ENCODE measurements around the gene ZNF341.

ZNF341 gene

DNA sequence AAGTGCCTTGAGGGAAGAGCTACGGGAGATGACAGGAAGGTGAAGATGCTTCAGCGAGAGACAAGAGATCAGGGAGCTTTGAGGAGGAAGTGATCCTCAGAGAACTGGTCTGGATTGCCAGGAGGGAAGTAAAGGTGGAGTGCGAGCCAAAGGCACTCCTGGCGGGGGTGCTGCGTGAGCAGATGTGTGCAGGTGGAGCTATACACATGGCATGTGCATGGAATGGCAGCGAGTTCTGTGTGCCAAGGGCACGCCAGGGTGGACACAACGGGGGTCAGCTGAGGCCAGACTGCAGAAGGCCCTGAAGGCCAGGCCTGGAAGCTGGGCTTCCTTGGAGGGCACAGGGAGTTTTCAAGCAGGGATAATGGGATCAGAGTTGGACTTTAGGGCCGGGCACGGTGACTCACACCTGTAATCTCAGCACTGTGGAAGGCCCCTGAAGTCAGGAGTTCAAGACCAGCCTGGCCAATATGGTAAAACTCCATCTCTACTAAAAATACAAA is 17.9 kb upstream of the ZNF341 start:
- peaks cover 12 to 20% of the 10 kb centered on the region in 2 donors for H3K36me3 ChIP-seq (ENCODE audit: control insufficient read depth in 2 of 2, insufficient read depth in 2 of 2, low read length in 2 of 2)
- H3K4me3 ChIP-seq (ENCODE audit: low read length in 2 of 2) = no peak overlapping the region
- H3K4me1 ChIP-seq (ENCODE audit: control insufficient read depth in 2 of 2, insufficient read depth in 2 of 2, low read length in 2 of 2) = no peaks in the 10 kb centered on the region
- H3K27me3 ChIP-seq (ENCODE audit: control insufficient read depth in 2 of 2, insufficient read depth in 2 of 2, low read length in 2 of 2) = no peaks in the 10 kb centered on the region
- no peak overlapping the region for H3K9ac ChIP-seq (ENCODE audit: low read depth in 1 of 2, low read length in 2 of 2)
- H3K27ac ChIP-seq (ENCODE audit: low read depth in 2 of 2, low read length in 2 of 2) = no peak overlapping the region
- no peaks in the 10 kb centered on the region for H3K9me3 ChIP-seq (ENCODE audit: control insufficient read depth in 2 of 2, low read length in 2 of 2)

DNA sequence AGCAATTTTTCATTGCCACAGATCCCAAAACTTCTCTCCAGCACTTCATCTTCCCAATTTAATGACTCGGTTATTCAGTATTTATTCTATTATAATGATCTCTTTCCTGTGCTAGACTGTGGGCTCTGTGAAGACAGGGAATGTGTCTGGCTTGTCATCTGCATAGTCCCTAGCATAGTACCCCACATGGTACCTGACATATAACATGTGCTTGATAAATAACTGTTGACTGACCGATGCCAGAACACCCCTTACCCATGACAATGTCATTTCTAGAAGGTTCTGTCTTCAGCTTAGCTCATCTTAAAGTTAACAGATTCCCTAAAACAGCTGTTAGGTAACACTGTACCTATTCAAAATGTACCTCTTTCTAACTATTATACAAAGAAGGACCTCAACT is 15.3 kb upstream of the ZNF341 start:
- no peaks in the 10 kb centered on the region for H3K27me3 ChIP-seq (ENCODE audit: control insufficient read depth in 2 of 2, insufficient read depth in 2 of 2, low read length in 2 of 2)
- peaks cover 11% of the 10 kb centered on the region in 2 donors for H3K4me1 ChIP-seq (ENCODE audit: control insufficient read depth in 2 of 2, insufficient read depth in 2 of 2, low read length in 2 of 2)
- no peaks in the 10 kb centered on the region for H3K9me3 ChIP-seq (ENCODE audit: control insufficient read depth in 2 of 2, low read length in 2 of 2)
- H3K36me3 ChIP-seq (ENCODE audit: control insufficient read depth in 2 of 2, insufficient read depth in 2 of 2, low read length in 2 of 2) = peaks cover 12 to 18% of the 10 kb centered on the region in 2 donors
- no peak overlapping the region for H3K27ac ChIP-seq (ENCODE audit: low read depth in 2 of 2, low read length in 2 of 2)
- no peak overlapping the region for H3K4me3 ChIP-seq (ENCODE audit: low read length in 2 of 2)
- no peak overlapping the region for H3K9ac ChIP-seq (ENCODE audit: low read depth in 1 of 2, low read length in 2 of 2)

DNA sequence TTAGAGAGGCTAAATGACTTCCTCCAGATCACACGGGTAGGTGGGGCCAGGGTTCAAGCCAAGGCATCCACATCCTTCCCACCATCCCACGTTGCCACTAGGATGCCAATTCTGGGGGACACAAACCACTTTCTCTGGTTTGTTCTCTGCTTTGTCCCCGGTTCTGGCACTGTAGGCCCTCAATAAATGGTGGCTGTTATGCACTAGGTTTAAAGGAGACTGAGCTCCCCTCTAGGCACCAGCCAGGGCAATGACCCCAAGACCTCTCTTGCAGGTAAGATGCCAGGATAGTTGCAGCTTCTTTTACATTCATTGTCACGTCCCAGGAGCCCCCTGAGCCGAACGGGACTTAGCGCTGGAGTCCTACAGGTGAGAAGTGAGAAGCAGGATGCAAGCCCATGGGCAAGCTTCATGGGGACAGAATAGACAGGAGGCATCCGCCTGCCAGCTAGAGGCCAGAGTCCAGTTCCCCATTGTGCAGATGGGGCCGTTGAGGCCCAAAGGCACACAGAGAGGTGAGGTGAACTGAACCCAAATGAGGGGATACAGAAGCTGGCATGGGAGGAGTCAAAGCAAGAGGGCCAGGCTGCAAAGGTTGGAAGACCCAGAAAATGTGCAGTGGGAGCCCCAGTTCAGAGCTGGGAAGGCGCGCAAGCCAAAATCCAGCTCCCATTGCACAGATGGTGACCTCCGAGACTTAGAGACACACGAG is 12.4 kb upstream of the ZNF341 start:
- Histone ChIP-seq H3K36me3 (ENCODE audit: control insufficient read depth in 2 of 2, insufficient read depth in 2 of 2, low read length in 2 of 2) (no peaks in the 10 kb centered on the region), H3K27me3 (ENCODE audit: control insufficient read depth in 2 of 2, insufficient read depth in 2 of 2, low read length in 2 of 2) (no peaks in the 10 kb centered on the region), H3K27ac (ENCODE audit: low read depth in 2 of 2, low read length in 2 of 2) (peak overlapping the region; percentile 63 to 85), H3K4me3 (ENCODE audit: low read length in 2 of 2) (peak overlapping the region; percentile 91 to 97), H3K4me1 (ENCODE audit: control insufficient read depth in 2 of 2, insufficient read depth in 2 of 2, low read length in 2 of 2) (peaks cover 11% of the 10 kb centered on the region in 2 donors), H3K9me3 (ENCODE audit: control insufficient read depth in 2 of 2, low read length in 2 of 2) (no peaks in the 10 kb centered on the region), H3K9ac (ENCODE audit: low read depth in 1 of 2, low read length in 2 of 2) (peak overlapping the region; percentile 84 to 92)

DNA sequence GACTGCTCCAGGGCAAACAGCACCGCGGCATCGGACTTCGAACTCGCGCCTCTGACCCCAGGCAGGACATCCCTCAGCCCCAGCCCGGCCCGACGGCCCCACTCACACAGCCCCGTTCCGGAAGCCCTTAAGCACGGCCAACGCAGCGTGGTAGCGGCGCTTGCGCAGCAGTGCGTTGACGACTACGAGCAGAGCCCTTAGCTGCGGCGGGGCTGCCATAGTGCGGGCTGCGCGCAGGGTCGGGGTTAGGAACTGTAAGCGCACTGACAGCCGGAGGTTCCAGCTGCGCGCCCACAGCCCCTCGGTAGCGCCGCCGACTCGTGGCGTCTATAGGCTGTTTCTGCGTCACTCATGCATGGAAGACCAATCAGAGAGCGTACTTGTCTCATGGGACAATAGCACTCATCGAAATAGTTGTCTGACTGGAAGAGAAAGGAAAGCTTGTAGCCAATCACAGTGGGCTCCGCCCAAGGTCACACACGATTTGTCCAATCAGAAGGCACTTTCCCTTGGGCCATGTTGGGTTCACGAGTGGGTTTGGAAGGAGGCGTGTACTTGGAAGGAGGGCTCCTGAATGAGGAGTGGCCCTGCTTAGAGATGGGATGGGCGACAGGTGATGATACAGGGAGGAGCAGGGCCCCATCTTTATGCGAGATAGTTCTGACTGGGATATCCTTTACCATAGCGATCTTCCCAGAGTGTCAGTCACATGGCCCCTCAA is 11.6 kb upstream of the ZNF341 start, which contains the start of gene PXMP4:
TSS of gene PXMP4 (minus strand) at position 322 of the 721 bp plus-strand sequence. CDS start at position 219, 103 bp downstream.
- peak within 1 kb of the TSS; percentile 91 to 97 for H3K4me3 ChIP-seq (ENCODE audit: low read length in 2 of 2)
- H3K36me3 ChIP-seq (ENCODE audit: control insufficient read depth in 2 of 2, insufficient read depth in 2 of 2, low read length in 2 of 2) = no peaks in the 10 kb centered on the region
- H3K9ac ChIP-seq (ENCODE audit: low read depth in 1 of 2, low read length in 2 of 2) = peak within 1 kb of the TSS; percentile 84 to 92
- H3K4me1 ChIP-seq (ENCODE audit: control insufficient read depth in 2 of 2, insufficient read depth in 2 of 2, low read length in 2 of 2) = peaks cover 11% of the 10 kb centered on the region in 2 donors
- no peaks in the 10 kb centered on the region for H3K9me3 ChIP-seq (ENCODE audit: control insufficient read depth in 2 of 2, low read length in 2 of 2)
- H3K27ac ChIP-seq (ENCODE audit: low read depth in 2 of 2, low read length in 2 of 2) = peak within 1 kb of the TSS; percentile 63 to 85
- no peaks in the 10 kb centered on the region for H3K27me3 ChIP-seq (ENCODE audit: control insufficient read depth in 2 of 2, insufficient read depth in 2 of 2, low read length in 2 of 2)

DNA sequence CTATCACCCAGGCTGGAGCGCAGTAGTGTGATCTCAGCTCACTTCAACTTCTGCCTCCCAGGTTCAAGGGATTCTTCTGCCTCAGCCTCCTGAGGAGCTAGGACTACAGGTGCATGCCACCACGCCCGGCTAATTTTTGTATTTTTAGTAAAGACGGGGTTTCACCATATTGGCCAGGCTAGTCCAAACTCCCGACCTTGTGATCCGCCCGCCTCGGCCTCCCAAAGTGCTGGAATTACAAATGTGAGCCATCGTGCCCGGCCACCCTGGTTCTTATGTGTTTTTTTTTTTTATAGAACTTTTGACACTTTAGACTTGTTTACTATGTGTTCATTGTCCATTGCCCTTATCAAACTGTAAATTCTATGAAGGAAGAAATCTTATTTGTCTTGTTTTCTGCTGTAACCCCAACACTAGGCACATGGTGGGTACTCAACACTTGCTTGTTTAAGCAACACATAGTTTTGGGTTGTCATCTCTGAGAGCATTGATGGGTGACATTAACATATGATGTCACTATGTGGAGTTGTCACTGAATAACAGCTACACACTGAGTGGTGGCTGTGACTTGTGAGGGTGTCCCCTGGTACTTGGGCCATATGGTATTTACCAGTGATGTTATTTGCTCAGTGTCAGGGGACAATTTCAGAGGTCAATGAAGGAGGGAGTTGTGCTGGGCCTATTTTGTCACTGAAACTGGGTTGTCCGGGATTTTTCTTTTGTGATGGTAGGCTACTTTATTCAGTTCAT is 10.2 kb upstream of the ZNF341 start:
- H3K9ac ChIP-seq (ENCODE audit: low read depth in 1 of 2, low read length in 2 of 2) = no peak overlapping the region
- no peaks in the 10 kb centered on the region for H3K36me3 ChIP-seq (ENCODE audit: control insufficient read depth in 2 of 2, insufficient read depth in 2 of 2, low read length in 2 of 2)
- no peaks in the 10 kb centered on the region for H3K9me3 ChIP-seq (ENCODE audit: control insufficient read depth in 2 of 2, low read length in 2 of 2)
- no peak overlapping the region for H3K27ac ChIP-seq (ENCODE audit: low read depth in 2 of 2, low read length in 2 of 2)
- H3K4me1 ChIP-seq (ENCODE audit: control insufficient read depth in 2 of 2, insufficient read depth in 2 of 2, low read length in 2 of 2) = peaks cover 11% of the 10 kb centered on the region in 2 donors
- H3K4me3 ChIP-seq (ENCODE audit: low read length in 2 of 2) = no peak overlapping the region
- H3K27me3 ChIP-seq (ENCODE audit: control insufficient read depth in 2 of 2, insufficient read depth in 2 of 2, low read length in 2 of 2) = no peaks in the 10 kb centered on the region

DNA sequence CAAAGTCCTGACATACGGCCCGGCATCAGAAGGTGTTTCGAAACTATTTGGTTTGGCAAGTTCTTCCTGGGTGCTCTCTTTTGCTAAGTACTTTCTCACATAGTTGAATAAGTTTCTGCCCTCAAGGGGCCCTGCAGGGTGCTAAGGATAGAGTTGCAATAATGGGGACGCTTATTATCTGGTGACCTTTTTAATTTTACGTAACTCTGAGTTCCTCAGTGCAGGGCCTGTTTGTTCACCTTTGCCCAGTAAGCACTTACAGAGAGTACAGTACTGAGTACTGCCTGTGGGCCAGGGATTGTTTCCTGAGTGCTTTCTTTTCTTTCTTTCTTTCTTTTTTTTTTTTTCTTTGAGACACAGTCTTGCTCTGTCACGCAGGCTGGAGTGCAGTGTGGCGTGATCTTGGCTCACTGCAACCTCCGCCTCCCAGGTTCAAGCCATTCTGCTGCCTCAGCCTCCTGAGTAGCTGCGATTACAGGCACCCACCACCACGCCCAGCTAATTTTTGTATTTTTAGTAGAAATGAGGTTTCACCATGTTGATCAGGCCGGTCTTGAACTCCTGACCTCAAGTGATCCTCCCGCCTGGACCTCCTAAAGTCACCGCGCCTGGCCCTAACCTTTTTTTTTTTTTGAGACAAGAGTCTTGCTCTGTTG is 7.2 kb upstream of the ZNF341 start:
- H3K27ac ChIP-seq (ENCODE audit: low read depth in 2 of 2, low read length in 2 of 2) = no peak overlapping the region
- H3K4me1 ChIP-seq (ENCODE audit: control insufficient read depth in 2 of 2, insufficient read depth in 2 of 2, low read length in 2 of 2) = peaks cover 5% of the 10 kb centered on the region in 2 donors
- no peaks in the 10 kb centered on the region for H3K27me3 ChIP-seq (ENCODE audit: control insufficient read depth in 2 of 2, insufficient read depth in 2 of 2, low read length in 2 of 2)
- no peaks in the 10 kb centered on the region for H3K9me3 ChIP-seq (ENCODE audit: control insufficient read depth in 2 of 2, low read length in 2 of 2)
- no peak overlapping the region for H3K4me3 ChIP-seq (ENCODE audit: low read length in 2 of 2)
- H3K36me3 ChIP-seq (ENCODE audit: control insufficient read depth in 2 of 2, insufficient read depth in 2 of 2, low read length in 2 of 2) = no peaks in the 10 kb centered on the region
- H3K9ac ChIP-seq (ENCODE audit: low read depth in 1 of 2, low read length in 2 of 2) = no peak overlapping the region

DNA sequence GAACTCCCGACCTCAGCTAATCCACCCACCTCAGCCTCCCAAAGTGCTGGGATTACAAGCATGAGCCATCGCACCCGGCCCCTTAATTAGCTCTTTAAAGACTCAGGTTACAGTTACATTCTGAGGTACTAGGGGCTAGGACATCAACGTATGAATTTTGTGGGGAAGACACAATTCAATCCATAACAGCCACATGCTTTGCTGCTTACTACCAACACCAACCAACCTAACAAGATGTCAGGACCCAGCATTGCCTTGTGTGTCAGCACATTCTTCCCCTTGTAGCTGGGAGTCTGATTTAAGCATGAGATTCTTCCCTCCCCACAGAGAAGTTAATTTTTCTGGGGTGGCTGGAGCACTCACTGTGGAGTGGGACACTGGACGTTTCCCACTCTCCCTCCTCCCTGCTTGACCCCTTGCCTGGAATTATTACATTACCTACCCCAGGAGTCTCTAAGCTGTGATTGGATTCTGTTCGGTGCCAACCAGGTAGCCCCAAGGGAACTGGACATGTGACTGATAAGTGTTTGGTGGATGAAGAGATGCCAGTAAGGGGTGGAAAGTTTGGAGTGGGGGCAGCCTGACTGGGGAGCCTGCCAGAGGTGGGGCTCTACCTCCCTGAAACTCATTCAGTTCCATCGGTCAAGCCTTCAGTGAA is 6.1 kb upstream of the ZNF341 start:
- no peaks in the 10 kb centered on the region for H3K4me1 ChIP-seq (ENCODE audit: control insufficient read depth in 2 of 2, insufficient read depth in 2 of 2, low read length in 2 of 2)
- H3K27ac ChIP-seq (ENCODE audit: low read depth in 2 of 2, low read length in 2 of 2) = no peak overlapping the region
- no peaks in the 10 kb centered on the region for H3K9me3 ChIP-seq (ENCODE audit: control insufficient read depth in 2 of 2, low read length in 2 of 2)
- no peaks in the 10 kb centered on the region for H3K36me3 ChIP-seq (ENCODE audit: control insufficient read depth in 2 of 2, insufficient read depth in 2 of 2, low read length in 2 of 2)
- H3K9ac ChIP-seq (ENCODE audit: low read depth in 1 of 2, low read length in 2 of 2) = no peak overlapping the region
- H3K4me3 ChIP-seq (ENCODE audit: low read length in 2 of 2) = no peak overlapping the region
- H3K27me3 ChIP-seq (ENCODE audit: control insufficient read depth in 2 of 2, insufficient read depth in 2 of 2, low read length in 2 of 2) = no peaks in the 10 kb centered on the region

DNA sequence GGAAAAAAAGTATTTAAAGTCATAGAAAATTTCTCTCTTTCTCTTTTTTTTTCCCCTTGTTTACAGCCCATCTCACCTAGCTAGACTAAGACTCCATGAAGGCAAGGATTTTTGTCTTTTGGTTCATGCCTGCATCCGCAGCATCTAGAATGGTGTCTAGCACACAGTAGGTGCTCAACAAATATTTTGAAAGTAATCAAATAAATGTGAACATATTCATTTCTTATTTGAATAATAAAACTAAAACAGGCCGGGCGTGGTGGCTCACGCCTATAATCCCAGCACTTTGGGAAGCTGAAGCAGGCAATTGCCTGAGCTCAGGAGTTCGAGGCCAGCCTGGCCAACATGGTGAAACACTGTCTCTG is 4.7 kb upstream of the ZNF341 start:
- H3K9me3 ChIP-seq (ENCODE audit: control insufficient read depth in 2 of 2, low read length in 2 of 2) = no peaks in the 10 kb centered on the region
- H3K4me3 ChIP-seq (ENCODE audit: low read length in 2 of 2) = no peak overlapping the region
- H3K27ac ChIP-seq (ENCODE audit: low read depth in 2 of 2, low read length in 2 of 2) = no peak overlapping the region
- H3K9ac ChIP-seq (ENCODE audit: low read depth in 1 of 2, low read length in 2 of 2) = no peak overlapping the region
- peaks cover 5 to 7% of the 10 kb centered on the region in 2 donors for H3K4me1 ChIP-seq (ENCODE audit: control insufficient read depth in 2 of 2, insufficient read depth in 2 of 2, low read length in 2 of 2)
- no peaks in the 10 kb centered on the region for H3K27me3 ChIP-seq (ENCODE audit: control insufficient read depth in 2 of 2, insufficient read depth in 2 of 2, low read length in 2 of 2)
- H3K36me3 ChIP-seq (ENCODE audit: control insufficient read depth in 2 of 2, insufficient read depth in 2 of 2, low read length in 2 of 2) = no peaks in the 10 kb centered on the region

DNA sequence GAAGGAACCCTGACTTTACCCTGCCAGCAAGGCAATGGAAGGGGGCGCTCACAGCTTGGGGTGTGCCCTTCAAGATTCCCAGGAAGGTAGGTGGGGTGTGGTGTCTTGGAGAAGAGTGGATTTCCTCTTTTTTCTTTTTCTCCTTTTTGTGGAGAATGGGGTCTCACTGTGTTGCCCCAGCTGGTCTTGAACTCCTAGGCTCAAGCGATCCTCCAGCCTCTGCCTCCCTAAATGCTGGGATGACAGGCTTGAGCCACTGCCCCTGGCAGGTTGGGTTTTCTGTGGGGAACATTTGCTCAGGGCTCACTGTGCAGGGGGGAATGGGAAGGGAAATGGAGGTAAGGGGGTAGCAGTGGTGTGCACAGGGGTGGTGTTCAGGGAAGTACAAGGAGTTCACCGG is 4.0 kb upstream of the ZNF341 start:
- Histone ChIP-seq H3K27ac (ENCODE audit: low read depth in 2 of 2, low read length in 2 of 2) (no peak overlapping the region), H3K9me3 (ENCODE audit: control insufficient read depth in 2 of 2, low read length in 2 of 2) (no peaks in the 10 kb centered on the region), H3K4me3 (ENCODE audit: low read length in 2 of 2) (no peak overlapping the region), H3K9ac (ENCODE audit: low read depth in 1 of 2, low read length in 2 of 2) (no peak overlapping the region), H3K36me3 (ENCODE audit: control insufficient read depth in 2 of 2, insufficient read depth in 2 of 2, low read length in 2 of 2) (no peaks in the 10 kb centered on the region), H3K27me3 (ENCODE audit: control insufficient read depth in 2 of 2, insufficient read depth in 2 of 2, low read length in 2 of 2) (no peaks in the 10 kb centered on the region), H3K4me1 (ENCODE audit: control insufficient read depth in 2 of 2, insufficient read depth in 2 of 2, low read length in 2 of 2) (peaks cover 9% of the 10 kb centered on the region in 2 donors)
